ENCODE measurements around the gene POLH.
A peak's percentile ranks its signal among the peaks of the same experiment; 100 is the strongest.
"Not testable (repeated sequence)": the region's sequence is repeated elsewhere in the genome, so short reads cannot be mapped to it uniquely, and the experiment has no call there.

Gene POLH

DNA sequence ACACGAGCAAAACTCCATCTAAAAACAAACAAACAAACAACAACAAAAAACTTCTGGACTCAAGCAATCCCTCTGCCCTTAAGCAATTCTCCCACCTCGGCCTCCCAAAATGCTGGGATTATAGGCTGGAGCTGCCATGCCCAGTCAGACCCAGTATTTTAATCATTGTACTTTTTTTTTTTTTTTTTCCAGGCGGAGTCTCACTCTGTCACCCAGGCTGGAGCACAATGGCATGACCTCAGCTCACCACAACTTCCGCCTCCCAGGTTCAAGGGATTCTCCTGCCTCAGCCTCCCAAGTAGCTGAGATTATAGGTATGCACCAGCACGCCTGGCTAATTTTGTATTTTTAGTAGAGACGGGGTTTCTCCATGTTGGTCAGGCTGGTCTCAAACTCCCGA is 57.0 kb downstream of the POLH start:
- DNase-seq (ENCODE audit: low spot score) = not testable (repeated sequence)

DNA sequence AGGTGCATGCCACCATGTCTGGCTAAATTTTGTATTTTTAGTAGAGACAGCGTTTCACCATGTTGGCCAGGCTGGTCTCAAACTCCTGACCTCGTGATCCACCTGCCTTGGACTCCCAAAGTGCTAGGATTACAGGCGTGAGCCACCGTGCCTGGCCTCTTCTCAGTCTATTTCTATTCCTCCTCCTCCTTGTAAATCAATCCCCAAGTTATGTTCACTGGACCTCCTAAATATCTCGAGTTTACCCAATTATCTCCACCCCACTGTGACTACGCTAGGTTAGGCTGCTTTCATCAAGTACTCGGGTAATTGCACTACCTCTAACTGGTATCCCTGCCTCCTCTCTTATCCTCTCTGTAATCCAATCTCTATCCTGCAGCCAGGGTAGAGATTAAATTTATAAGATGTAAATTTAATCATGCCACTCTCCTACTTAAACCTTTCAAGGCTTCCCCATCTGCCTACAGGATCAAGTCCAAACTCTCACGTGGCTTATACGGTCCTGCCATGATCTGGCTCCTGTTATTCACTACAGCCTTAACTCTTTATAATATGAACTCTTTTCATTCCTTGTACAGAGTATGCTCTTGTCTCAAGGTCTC is 58.8 kb downstream of the POLH start:
- DNase-seq (ENCODE audit: low spot score) = no peak

DNA sequence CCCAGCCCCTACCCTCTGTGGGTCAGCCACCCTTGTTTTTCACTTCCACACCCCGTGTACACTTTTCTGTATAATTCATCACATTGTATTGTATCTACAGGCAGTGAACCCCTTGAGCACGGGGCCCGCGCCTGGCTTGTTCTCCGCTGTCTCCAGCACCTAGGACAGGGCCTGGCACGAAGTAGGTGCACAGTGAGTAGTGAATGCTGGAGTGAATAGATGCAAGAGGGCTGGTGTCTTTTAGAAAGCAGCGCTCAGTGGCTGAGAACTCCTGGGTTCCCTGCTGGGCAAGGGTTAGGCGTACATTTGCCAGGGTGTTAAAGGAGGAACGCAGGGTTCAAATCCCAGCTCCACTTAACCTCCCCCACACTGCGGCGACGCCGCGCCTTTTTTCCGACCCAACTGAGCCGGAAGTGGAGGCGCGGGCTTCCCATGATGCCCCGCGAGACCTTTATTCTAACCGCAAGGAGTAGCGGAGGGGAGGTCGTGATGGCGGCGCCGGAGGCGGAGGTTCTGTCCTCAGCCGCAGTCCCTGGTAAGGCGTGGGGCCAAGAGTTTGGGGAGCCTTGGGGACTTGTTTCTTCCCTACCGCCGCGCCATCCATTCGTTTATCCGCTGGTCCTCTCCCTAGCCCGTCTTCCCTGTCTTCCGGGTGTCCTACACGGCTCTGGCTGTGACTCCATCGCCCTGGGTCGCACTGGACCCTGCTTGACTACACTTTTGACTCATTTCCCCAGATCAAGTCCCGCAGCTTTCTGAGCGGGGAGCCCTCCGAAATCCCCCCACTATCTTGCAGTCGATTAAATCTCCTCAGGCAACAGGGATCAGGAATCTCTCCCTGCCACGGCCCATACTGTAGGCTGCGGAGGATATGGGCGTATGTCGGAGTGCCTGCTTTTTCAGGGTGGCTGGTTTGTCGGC is 59.7 kb downstream of the POLH start, which contains the start of gene MAD2L1BP:
TSS of gene MAD2L1BP (plus strand) at position 454 of the 921 bp plus-strand sequence. CDS start at position 490, 36 bp downstream.
- DNase-seq (ENCODE audit: low spot score) = peak; percentile 80

DNA sequence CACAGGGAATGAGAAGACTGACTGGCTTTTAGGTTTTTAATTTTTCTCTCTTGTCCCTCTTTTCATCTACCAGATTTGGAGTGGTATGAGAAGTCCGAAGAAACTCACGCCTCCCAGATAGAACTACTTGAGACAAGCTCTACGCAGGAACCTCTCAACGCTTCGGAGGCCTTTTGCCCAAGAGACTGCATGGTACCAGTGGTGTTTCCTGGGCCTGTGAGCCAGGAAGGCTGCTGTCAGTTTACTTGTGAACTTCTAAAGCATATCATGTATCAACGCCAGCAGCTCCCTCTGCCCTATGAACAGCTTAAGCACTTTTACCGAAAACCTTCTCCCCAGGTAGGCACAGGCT is 60.3 kb downstream of the POLH start:
- DNase-seq (ENCODE audit: low spot score) = no peak

DNA sequence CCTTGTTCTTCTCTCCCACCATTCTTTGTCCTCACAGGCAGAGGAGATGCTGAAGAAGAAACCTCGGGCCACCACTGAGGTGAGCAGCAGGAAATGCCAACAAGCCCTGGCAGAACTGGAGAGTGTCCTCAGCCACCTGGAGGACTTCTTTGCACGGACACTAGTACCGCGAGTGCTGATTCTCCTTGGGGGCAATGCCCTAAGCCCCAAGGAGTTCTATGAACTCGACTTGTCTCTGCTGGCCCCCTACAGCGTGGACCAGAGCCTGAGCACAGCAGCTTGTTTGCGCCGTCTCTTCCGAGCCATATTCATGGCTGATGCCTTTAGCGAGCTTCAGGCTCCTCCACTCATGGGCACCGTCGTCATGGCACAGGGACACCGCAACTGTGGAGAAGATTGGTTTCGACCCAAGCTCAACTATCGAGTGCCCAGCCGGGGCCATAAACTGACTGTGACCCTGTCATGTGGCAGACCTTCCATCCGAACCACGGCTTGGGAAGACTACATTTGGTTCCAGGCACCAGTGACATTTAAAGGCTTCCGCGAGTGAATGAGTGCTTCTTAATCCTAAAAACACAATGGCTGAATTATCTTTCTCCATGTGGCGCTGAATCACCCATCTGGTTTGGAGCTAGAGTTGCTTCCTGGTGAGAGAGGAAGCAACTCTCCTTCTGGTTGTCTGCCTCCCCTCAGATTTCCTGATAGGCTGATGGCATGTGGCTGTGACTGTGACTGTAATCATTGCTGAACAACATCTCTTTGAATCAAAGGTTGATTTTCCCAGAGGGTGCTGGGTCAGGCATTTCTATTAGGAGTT is 64.2 kb downstream of the POLH start:
- no peak for DNase-seq (ENCODE audit: low spot score)

DNA sequence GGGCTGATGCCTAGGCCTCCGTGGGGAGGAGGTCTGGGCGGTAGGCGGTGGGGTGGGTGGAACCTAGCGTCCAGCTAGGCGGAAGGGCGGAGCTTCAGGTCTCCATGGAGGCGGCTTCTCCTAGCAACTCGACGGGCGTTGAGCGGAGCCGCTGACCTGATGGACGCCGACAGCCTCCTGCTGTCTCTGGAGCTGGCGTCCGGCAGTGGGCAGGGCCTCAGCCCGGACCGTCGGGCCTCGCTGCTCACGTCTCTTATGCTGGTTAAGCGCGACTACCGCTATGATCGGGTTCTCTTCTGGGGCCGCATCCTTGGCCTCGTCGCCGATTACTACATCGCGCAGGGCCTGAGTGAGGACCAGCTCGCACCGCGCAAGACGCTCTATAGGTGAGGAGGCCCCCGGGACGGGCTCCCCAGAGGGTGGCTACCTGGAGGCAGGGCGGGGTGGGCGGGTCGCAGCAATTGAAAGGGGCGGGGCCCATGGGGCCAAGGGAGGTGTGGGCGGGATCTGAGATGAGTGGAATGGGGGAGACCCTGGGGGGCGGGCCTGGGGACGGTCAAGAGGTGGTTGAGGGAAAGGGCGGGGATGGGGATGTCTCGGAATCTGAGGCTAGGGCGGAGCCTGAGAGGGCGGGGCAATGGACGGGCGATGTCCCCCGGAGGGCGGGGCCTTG is 69.1 kb downstream of the POLH start, which contains the start of gene RSPH9:
TSS of gene RSPH9 (plus strand) at position 97 of the 673 bp plus-strand sequence. CDS start at position 160, 63 bp downstream.
- peak; percentile 77 for DNase-seq (ENCODE audit: low spot score)

DNA sequence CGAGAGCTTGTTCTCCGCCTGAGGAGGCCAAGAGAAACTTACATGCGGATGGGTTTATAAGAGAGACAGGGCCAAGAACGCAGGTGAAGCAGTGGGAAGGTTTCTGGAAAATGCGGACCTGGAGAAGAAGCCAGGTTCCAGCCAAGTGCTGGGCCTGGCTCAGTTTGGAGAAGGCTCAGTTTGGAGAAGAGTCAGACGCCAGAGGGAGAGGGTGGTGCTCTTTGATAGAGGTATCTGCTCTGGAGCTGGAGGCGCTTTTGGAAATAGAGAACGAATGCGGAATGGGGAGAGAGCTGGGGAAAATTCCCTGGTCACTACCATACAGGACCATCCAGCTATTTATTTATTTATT is 69.6 kb downstream of the POLH start:
- DNase-seq (ENCODE audit: low spot score) = no peak

DNA sequence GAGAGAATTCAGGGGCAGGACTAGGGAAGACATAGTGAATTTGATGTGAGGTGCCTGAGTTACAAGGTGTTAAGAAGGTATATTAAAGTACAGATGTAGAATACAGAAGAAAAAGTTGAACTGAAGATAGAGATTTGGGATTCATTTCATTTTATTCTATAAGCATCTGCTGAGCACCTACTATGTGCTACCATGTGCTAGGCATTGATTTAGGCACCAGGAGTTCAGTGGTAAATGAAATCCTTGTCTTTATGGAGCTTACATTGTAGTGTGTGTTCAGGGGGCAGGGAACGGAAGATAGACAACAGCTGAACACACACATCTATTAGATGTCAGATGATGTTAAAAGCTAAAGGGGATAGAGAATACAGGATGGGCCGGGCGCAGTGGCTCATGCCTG is 71.6 kb downstream of the POLH start:
- no peak for DNase-seq (ENCODE audit: low spot score)

DNA sequence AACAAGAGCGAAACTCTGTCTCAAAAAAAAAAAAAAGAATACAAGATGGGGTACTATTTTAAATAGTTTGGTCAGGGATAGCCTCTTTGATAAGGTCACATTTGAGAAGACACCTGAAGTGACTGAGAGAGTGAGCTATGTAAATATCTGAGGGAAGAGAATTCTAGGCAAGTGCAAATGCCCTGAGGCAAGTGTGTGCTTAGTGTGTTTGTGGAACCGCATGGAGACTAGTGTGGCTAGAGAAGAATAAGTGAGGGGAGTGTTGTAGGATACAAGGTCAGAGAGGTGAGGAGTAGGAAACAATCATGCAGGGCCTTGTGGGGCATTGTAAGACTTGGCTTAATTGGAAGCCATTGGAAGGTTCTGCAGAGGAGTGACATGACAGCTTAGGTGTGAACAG is 72.3 kb downstream of the POLH start:
- DNase-seq (ENCODE audit: low spot score) = no peak

DNA sequence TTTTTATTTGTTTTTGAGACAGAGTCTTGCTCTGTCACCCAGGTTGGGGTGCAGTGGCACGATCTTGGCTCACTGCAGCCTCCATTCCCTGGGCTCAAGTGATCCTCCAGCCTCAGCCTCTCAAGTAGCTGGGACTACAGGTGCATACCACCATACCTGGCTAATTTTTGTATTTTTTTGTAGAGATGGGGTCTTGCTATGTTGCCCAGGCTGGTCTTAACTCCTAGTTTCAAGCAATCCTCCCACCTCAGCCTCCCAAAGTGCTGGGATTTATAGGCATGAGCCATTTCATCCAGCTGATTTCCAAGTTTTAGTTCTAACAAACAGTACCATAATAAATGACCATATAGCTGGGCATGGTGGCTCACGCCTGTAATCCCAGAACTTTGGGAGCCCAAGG is 76.8 kb downstream of the POLH start:
- not testable (repeated sequence) for DNase-seq (ENCODE audit: low spot score)

DNA sequence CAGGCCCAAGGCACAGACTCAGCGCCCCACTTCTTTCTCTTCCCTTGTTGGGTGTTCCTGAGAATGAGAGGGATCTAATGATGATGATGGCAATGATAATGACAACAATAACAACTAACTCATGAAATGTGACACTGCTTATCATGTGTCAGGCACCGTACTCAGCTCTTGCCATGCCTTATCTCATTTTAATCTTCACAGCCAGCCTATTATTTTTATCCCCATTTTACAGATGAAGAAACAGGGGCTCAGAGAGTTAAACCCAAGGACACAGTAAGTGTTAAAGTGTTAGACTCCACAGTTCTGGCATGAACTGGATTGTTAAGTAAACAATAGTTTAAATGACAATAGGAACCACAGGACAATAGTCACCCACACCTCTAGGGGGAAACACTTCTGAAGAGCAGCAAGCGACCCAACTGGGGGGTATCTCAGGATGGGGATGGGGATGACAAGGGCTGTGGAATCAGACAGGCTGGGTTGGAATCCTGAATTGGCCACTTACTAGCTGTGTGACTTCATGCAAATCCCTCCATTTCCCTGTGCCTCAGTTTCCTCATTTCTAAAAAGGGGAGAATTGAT is 81.3 kb downstream of the POLH start:
- DNase-seq (ENCODE audit: low spot score) = no peak

DNA sequence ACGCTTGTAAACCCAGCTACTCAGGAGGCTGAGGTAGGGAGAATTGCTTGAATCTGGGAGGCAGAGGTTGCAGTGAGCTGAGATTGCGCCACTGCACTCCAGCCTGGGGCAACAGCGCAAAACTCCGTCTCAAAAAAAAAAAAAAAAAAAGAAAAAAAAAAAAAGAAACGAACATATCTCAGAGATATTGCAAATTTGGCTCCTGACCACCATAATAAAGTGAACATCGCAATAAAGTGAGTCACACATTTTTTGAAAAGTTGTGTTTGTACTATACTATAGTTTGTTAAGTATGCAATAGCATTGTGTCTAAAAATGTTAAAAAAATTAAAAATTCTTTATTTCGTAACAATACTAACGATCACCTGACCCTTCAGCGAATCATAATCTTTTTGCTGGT is 82.2 kb downstream of the POLH start:
- no peak for DNase-seq (ENCODE audit: low spot score)

DNA sequence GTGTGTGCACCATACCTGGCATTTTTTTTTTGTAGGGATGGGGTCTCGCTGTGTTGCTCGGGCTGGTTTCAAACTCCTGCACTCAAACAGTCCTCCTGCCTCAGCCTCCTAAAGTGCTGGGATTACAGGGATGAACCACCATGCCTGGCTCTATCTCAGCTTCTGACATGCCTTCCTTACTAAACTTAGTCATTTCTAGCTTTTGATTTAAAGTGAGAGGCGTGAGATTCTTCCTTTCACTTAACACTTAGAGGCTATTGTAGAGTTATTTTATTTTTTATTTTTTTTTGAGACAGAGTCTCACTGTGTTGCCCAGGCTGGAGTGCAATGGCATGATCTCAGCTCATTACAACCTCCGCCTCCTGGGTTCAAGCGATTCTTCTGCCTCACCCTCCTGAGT is 87.0 kb downstream of the POLH start:
- DNase-seq (ENCODE audit: low spot score) = not testable (repeated sequence)
